ENCODE measurements around the gene CYP27B1.
A peak's percentile ranks its signal among the peaks of the same experiment; 100 is the strongest.

Gene CYP27B1

GRCh38 chr12:57766464-57767304, at the start of gene CYP27B1:
Gene CYP27B1, minus strand, starts transcription at chr12:57767078. Its CDS starts 37 bp downstream, at chr12:57767041.
- DNase-seq, result no peak

- no peak for DNase-seq
Observed at GRCh38 chr12:57816001-57816854, 49.4 kb upstream of the CYP27B1 start.

- DNase-seq, result no peak
Observed at GRCh38 chr12:57815177-57816000, 48.5 kb upstream of the CYP27B1 start.

GRCh38 chr12:57813971-57814772, 47.3 kb upstream of the CYP27B1 start:
- DNase-seq, result no peak

- no peak for DNase-seq
Observed at GRCh38 chr12:57813111-57813970, 46.5 kb upstream of the CYP27B1 start.

GRCh38 chr12:57811028-57811755, 44.3 kb upstream of the CYP27B1 start:
- DNase-seq, result no peak

GRCh38 chr12:57810450-57810849, 43.6 kb upstream of the CYP27B1 start:
- DNase-seq, result no peak

- no peak for DNase-seq
Observed at GRCh38 chr12:57809425-57809824, 42.5 kb upstream of the CYP27B1 start.

- DNase-seq, result no peak
Observed at GRCh38 chr12:57808351-57808750, 41.5 kb upstream of the CYP27B1 start.

GRCh38 chr12:57807285-57807684, 40.4 kb upstream of the CYP27B1 start:
- no peak for DNase-seq

- DNase-seq, result no peak
Observed at GRCh38 chr12:57806677-57807076, 39.8 kb upstream of the CYP27B1 start.

- peak; percentile 38 for DNase-seq
Observed at GRCh38 chr12:57803319-57803893, 36.5 kb upstream of the CYP27B1 start.

- no peak for DNase-seq
Observed at GRCh38 chr12:57802607-57803006, 35.7 kb upstream of the CYP27B1 start.

- no peak for DNase-seq
Observed at GRCh38 chr12:57800965-57801364, 34.1 kb upstream of the CYP27B1 start.

- DNase-seq, result no peak
Observed at GRCh38 chr12:57797933-57798332, 31.1 kb upstream of the CYP27B1 start.

- DNase-seq, result no peak
Observed at GRCh38 chr12:57796996-57797395, 30.1 kb upstream of the CYP27B1 start.

GRCh38 chr12:57795354-57795753, 28.5 kb upstream of the CYP27B1 start:
- DNase-seq, result no peak

- no peak for DNase-seq
Observed at GRCh38 chr12:57793920-57794319, 27.0 kb upstream of the CYP27B1 start.

GRCh38 chr12:57783861-57784260, 17.0 kb upstream of the CYP27B1 start:
- no peak for DNase-seq

- DNase-seq, result no peak
Observed at GRCh38 chr12:57783466-57783801, 16.6 kb upstream of the CYP27B1 start.

Measured in activated naive CD4-positive, alpha-beta T cell treated with anti-CD3 and anti-CD28 coated beads, Interleukin-2, amount 50 U/mL, for 16 hours (primary cell).